Measurements from ENCODE around the gene WDR88.

DNA sequence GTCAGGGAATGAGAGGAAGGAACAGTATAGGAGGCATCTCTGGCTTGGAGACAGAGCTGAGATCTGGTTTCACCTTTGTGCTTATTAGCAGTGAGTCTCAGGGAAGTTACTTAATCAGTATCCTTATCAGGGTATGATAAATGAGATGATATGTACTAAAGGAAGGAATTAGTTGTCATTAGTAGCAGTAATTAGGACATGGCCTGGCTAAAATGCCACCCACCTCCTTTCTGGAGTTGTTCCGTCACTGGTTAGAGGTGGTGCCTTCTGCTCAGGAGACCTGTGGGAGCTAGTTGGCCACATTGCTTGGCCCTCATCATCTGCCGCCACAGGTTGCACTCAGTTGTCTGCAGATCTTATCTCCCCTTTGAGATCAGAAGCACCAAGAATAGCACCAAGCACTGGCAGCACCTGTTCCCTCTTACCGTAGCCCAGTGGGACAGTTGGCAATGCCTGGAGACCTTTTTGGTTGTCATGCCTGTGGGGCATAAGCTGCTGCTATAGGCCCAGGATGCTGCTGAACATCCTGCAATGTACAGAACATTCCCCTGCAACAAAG lies 46.3 kb upstream of the WDR88 start:
- TF ChIP-seq POLR2AphosphoS5 (IDR thresholded peaks at IDR 0.05; ENCODE audit: low read depth, low read length) (no peak), FOXP2 (optimal IDR thresholded peaks at IDR 0.05; ENCODE audit: borderline replicate concordance, extremely low read depth, extremely low read length, insufficient read depth) (no peak)
